ENCODE measurements around the gene CTNNA2.

The CTNNA2 gene

GRCh38 chr2:79830501-79830900 lies 317.6 kb downstream of the CTNNA2 start:
- in situ Hi-C loops (cut with MboI; ENCODE audit: low pct_unique_long_range_greater_than_20kb, low sequenced_read_pairs): no loop called here
- DNase-seq: no peak

- in situ Hi-C loops (cut with MboI; ENCODE audit: low pct_unique_long_range_greater_than_20kb, low sequenced_read_pairs): no loop called here
- no peak for DNase-seq
Measured at GRCh38 chr2:79831961-79832360, 319.1 kb downstream of the CTNNA2 start.

GRCh38 chr2:79832511-79833234 lies 319.8 kb downstream of the CTNNA2 start:
- no peak for DNase-seq
- in situ Hi-C loops (cut with MboI; ENCODE audit: low pct_unique_long_range_greater_than_20kb, low sequenced_read_pairs): no loop called here

GRCh38 chr2:79833235-79833878 lies 320.5 kb downstream of the CTNNA2 start:
- no peak for DNase-seq
- in situ Hi-C loops (cut with MboI; ENCODE audit: low pct_unique_long_range_greater_than_20kb, low sequenced_read_pairs): no loop called here

GRCh38 chr2:79835911-79836310 lies 323.1 kb downstream of the CTNNA2 start:
- no peak for DNase-seq
- in situ Hi-C loops (cut with MboI; ENCODE audit: low pct_unique_long_range_greater_than_20kb, low sequenced_read_pairs): no loop called here

GRCh38 chr2:79844011-79844410 lies 331.2 kb downstream of the CTNNA2 start:
- in situ Hi-C loops (cut with MboI; ENCODE audit: low pct_unique_long_range_greater_than_20kb, low sequenced_read_pairs): no loop called here

GRCh38 chr2:79846878-79847277 lies 334.0 kb downstream of the CTNNA2 start:
- DNase-seq: no peak
- in situ Hi-C loops (cut with MboI; ENCODE audit: low pct_unique_long_range_greater_than_20kb, low sequenced_read_pairs): no loop called here

More at GRCh38 chr2:79844011-79844410, 331.2 kb downstream of the CTNNA2 start:
- no peak for DNase-seq

- in situ Hi-C loops (cut with MboI; ENCODE audit: low pct_unique_long_range_greater_than_20kb, low sequenced_read_pairs): no loop called here
- DNase-seq: no peak
Measured at GRCh38 chr2:79849241-79849640, 336.4 kb downstream of the CTNNA2 start.

- DNase-seq: no peak
- in situ Hi-C loops (cut with MboI; ENCODE audit: low pct_unique_long_range_greater_than_20kb, low sequenced_read_pairs): loop anchor here (25.0 kb wide), 2 partner anchors 313 to 613 kb away; no protein-coding TSS in a partner anchor
Measured at GRCh38 chr2:79849949-79850348, 337.1 kb downstream of the CTNNA2 start.

GRCh38 chr2:79850912-79851311 lies 338.1 kb downstream of the CTNNA2 start:
- in situ Hi-C loops (cut with MboI; ENCODE audit: low pct_unique_long_range_greater_than_20kb, low sequenced_read_pairs): loop anchor here (25.0 kb wide), 2 partner anchors 314 to 614 kb away; no protein-coding TSS in a partner anchor
- DNase-seq: no peak

- DNase-seq: peak; percentile 28
- in situ Hi-C loops (cut with MboI; ENCODE audit: low pct_unique_long_range_greater_than_20kb, low sequenced_read_pairs): loop anchor here (25.0 kb wide), 2 partner anchors 318 to 618 kb away; no protein-coding TSS in a partner anchor
Measured at GRCh38 chr2:79855264-79856006, 342.6 kb downstream of the CTNNA2 start.

- DNase-seq: no peak
- in situ Hi-C loops (cut with MboI; ENCODE audit: low pct_unique_long_range_greater_than_20kb, low sequenced_read_pairs): loop anchor here (25.0 kb wide), 2 partner anchors 321 to 621 kb away; no protein-coding TSS in a partner anchor
Measured at GRCh38 chr2:79857888-79858287, 345.0 kb downstream of the CTNNA2 start.

- peak; percentile 60 for DNase-seq
- in situ Hi-C loops (cut with MboI; ENCODE audit: low pct_unique_long_range_greater_than_20kb, low sequenced_read_pairs): loop anchor here (25.0 kb wide), 2 partner anchors 323 to 623 kb away; no protein-coding TSS in a partner anchor
Measured at GRCh38 chr2:79860228-79861058, 347.6 kb downstream of the CTNNA2 start.

- in situ Hi-C loops (cut with MboI; ENCODE audit: low pct_unique_long_range_greater_than_20kb, low sequenced_read_pairs): loop anchor here (25.0 kb wide), 2 partner anchors 324 to 624 kb away; no protein-coding TSS in a partner anchor
- DNase-seq: no peak
Measured at GRCh38 chr2:79861059-79861374, 348.2 kb downstream of the CTNNA2 start.

GRCh38 chr2:79862756-79863155 lies 349.9 kb downstream of the CTNNA2 start:
- in situ Hi-C loops (cut with MboI; ENCODE audit: low pct_unique_long_range_greater_than_20kb, low sequenced_read_pairs): loop anchor here (25.0 kb wide), 2 partner anchors 325 to 625 kb away; no protein-coding TSS in a partner anchor
- no peak for DNase-seq

- no peak for DNase-seq
Measured at GRCh38 chr2:79872656-79873055, 359.8 kb downstream of the CTNNA2 start.

GRCh38 chr2:79874015-79874414 lies 361.2 kb downstream of the CTNNA2 start:
- no peak for DNase-seq
- in situ Hi-C loops (cut with MboI; ENCODE audit: low pct_unique_long_range_greater_than_20kb, low sequenced_read_pairs): loop anchor here (25.0 kb wide), 2 partner anchors 337 to 637 kb away; no protein-coding TSS in a partner anchor

More at GRCh38 chr2:79872656-79873055, 359.8 kb downstream of the CTNNA2 start:
- in situ Hi-C loops (cut with MboI; ENCODE audit: low pct_unique_long_range_greater_than_20kb, low sequenced_read_pairs): loop anchor here (25.0 kb wide), 2 partner anchors 335 to 635 kb away; no protein-coding TSS in a partner anchor

- in situ Hi-C loops (cut with MboI; ENCODE audit: low pct_unique_long_range_greater_than_20kb, low sequenced_read_pairs): no loop called here
Measured at GRCh38 chr2:79876430-79876829, 363.6 kb downstream of the CTNNA2 start.

GRCh38 chr2:79882548-79882947 lies 369.7 kb downstream of the CTNNA2 start:
- in situ Hi-C loops (cut with MboI; ENCODE audit: low pct_unique_long_range_greater_than_20kb, low sequenced_read_pairs): no loop called here
- DNase-seq: no peak

More at GRCh38 chr2:79876430-79876829, 363.6 kb downstream of the CTNNA2 start:
- DNase-seq: peak; percentile 35
